GM19328 (cell line): Measurements from ENCODE around the gene TBX6.

Source experiments
- ATAC-seq: cut with Tn5 transposase; IDR thresholded peaks from one replicate; pipeline ENCODE4 v1.9.1; 2021; ENCODE audit warnings: mild to moderate bottlenecking, moderate library complexity; ENCODE audit not compliant: unreplicated experiment

Gene TBX6

GRCh38 chr16:30087181-30087898, 4.4 kb downstream of the TBX6 start:
- ATAC-seq: no peak

GRCh38 chr16:30086291-30087140, 5.2 kb downstream of the TBX6 start:
- ATAC-seq: no peak

- no peak for ATAC-seq
Measured at GRCh38 chr16:30085820-30086219, 5.9 kb downstream of the TBX6 start.

GRCh38 chr16:30085247-30085646, 6.5 kb downstream of the TBX6 start:
- ATAC-seq: no peak

GRCh38 chr16:30084816-30085159, 6.9 kb downstream of the TBX6 start:
- ATAC-seq: no peak

- ATAC-seq: no peak
Measured at GRCh38 chr16:30084096-30084815, 7.5 kb downstream of the TBX6 start.

GRCh38 chr16:30083216-30084055, 8.3 kb downstream of the TBX6 start:
- no peak for ATAC-seq

- no peak for ATAC-seq
Measured at GRCh38 chr16:30082545-30083090, 9.1 kb downstream of the TBX6 start.

GRCh38 chr16:30079480-30079879, 12.2 kb downstream of the TBX6 start:
- ATAC-seq: no peak

- ATAC-seq: no peak
Measured at GRCh38 chr16:30078744-30079143, 13.0 kb downstream of the TBX6 start.

- ATAC-seq: no peak
Measured at GRCh38 chr16:30077656-30078055, 14.1 kb downstream of the TBX6 start.

- ATAC-seq: no peak
Measured at GRCh38 chr16:30076276-30076791, 15.4 kb downstream of the TBX6 start.

GRCh38 chr16:30075503-30076275, 16.0 kb downstream of the TBX6 start, which contains the start of gene PPP4C:
TSS of gene PPP4C (plus strand) at chr16:30075994. CDS start at chr16:30076378, 384 bp downstream.
- no peak for ATAC-seq

GRCh38 chr16:30070490-30070889, 21.2 kb downstream of the TBX6 start:
- ATAC-seq: no peak

- no peak for ATAC-seq
Measured at GRCh38 chr16:30069611-30070462, 21.9 kb downstream of the TBX6 start.

GRCh38 chr16:30068750-30069610, 22.7 kb downstream of the TBX6 start:
- ATAC-seq: no peak

- no peak for ATAC-seq
Measured at GRCh38 chr16:30068333-30068732, 23.4 kb downstream of the TBX6 start.

- no peak for ATAC-seq
Measured at GRCh38 chr16:30067584-30067916, 24.2 kb downstream of the TBX6 start.
